NCI-H748 treated with DMSO at 0.1 percent for 48 hours (cell line): ENCODE data around the gene MYBPH.

Experiments used
- DNase-seq: peaks from one replicate; lab custom pipeline; 2025; lab: John Stamatoyannopoulos, UW

The MYBPH gene, protein sequence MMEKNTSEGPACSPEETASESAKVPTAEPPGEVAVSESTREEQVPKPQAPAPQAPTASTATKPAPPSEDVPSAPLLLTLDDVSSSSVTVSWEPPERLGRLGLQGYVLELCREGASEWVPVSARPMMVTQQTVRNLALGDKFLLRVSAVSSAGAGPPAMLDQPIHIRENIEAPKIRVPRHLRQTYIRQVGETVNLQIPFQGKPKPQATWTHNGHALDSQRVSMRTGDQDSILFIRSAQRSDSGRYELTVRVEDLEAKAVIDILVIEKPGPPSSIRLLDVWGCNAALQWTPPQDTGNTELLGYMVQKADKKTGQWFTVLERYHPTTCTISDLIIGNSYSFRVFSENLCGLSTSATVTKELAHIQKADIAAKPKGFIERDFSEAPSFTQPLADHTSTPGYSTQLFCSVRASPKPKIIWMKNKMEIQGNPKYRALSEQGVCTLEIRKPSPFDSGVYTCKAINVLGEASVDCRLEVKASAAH

DNA sequence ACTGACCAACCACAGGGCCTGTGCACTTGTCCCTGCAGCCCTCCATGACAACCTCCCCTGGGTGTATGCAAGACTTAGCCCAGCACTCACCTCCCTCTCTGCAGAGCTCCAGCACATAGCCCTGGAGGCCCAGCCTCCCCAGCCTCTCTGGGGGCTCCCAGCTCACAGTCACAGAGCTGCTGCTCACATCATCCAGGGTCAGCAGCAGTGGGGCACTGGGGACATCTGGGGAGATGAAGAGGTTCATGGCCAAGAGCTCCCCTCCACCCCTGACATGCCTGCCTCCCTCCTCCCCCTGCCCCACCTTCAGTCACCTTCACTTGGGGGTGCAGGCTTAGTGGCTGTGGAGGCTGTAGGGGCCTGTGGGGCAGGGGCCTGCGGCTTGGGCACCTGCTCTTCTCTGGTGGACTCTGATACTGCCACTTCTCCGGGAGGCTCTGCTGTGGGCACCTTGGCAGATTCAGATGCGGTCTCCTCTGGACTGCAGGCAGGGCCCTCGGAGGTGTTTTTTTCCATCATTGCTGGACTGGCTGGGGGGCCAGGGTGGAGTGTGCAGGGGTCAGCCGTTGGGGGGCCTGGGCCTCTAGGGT is at the start of gene MYBPH:
Gene MYBPH (minus strand): TSS at position 590 of the 590 bp plus-strand sequence. CDS start 71 bp downstream, at position 519.
- DNase-seq = no peak

DNA sequence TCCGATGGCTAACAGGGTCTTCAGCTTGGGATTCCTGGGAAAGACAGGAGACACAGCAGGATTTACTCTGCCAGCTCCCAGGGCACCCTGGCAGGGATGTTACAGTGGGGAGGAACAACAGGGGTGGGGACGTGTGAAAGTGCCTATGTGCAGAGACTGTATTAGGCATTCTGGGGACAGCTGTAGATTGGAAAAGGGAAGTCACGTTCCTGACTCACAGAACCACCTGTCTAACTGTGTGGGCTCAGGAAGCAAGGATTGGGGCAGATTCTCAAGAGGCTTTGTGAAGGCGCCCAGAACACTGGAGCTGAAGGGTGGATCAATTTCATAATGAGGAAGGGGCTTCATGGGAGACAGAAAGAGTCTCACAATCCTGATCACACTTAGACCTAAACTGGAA is 49.4 kb upstream of the MYBPH start:
- no peak for DNase-seq

DNA sequence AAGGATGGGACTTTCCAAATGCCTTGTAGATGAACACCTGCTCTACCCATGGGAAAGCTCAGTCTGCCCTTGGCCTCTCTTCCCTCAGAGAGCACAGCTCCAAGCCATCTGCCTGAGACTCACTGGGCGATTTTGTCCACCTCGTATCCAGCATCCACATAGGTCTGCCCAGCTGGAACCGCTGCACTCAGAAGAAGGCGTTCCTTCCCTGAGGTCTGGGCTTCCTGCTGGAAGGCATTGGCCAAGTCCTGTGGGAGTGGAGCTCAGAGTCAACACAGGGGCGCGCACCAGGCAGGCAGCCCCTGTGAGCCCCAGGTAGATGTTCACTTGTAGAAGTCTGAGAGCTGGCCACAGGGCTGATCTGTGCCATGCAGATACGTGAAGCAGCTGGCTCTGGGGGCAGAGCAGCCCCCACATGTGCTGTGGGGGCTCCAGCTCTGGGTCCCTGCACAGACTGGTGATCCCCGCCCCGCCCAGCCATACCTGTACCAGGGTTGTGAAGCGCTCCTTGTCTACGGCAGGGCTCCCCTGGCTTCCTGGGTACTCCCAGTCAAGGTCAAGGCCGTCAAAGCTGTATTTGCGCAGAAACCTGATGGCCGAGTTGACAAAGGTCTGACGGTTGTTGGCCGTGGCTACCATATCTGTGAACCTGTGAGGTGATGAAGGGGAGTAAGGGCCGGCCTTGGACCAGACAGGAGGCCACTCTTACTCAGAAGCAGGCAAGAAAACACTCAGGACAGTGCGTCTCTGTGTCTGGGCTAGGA is 47.6 kb upstream of the MYBPH start:
- no peak for DNase-seq

DNA sequence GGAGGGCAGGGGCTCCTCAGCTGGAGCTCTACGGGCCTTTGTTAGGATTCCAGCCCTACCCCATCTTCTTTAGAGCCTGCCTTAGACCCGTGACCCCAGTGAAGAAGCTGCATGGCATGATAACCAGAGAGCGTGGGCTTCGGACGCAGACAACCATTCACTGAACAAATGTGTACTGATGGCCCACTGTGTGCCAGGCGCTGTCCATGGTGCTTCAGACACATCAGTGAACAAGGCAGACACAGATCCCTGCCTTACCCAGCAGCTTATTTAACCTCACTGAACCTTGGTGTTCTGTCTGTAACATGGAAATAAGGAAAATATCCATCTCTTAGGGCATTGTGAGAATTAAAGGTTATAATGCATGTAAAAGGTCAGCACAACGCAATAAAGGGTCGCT is 44.3 kb upstream of the MYBPH start:
- DNase-seq = no peak

DNA sequence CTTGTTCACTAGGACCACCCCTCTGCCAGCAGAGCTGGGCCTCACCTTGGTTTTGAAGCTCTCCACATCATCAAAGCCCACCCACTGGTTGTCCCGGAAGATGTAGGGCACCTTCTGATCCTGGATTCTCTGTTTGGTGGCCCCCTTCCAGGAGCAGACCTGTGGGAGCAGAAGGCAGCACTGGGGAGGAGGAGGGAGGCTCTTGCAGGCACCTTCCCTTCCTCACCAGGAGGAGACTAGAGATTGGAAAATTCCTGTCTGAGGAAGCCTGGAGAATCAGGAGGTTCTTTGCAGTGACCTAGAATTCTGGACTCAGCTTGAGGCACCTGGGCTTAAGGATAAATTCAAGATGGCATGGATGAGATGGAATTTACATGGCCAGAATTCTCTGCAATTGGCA is 43.5 kb upstream of the MYBPH start:
- DNase-seq = no peak

DNA sequence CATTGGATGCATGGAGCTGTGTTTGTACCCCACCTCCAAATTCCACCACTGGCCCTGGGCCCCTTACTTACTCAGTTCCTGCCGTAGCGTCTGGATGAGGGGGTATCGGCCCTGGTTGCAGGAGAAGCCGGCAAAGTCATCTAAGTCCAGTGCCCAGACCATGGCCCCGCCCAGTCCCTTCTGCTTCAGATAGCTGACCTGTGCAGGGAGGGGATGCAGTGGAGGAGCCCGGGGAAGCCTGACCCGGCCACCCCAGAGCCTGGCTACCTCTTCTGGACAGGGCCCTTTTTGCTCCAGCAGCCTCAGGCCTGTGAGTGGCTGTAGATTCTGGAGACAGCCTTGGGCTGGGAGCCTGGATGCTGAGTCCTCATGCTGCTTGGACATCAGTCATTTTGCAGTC is 42.0 kb upstream of the MYBPH start:
- DNase-seq = no peak

DNA sequence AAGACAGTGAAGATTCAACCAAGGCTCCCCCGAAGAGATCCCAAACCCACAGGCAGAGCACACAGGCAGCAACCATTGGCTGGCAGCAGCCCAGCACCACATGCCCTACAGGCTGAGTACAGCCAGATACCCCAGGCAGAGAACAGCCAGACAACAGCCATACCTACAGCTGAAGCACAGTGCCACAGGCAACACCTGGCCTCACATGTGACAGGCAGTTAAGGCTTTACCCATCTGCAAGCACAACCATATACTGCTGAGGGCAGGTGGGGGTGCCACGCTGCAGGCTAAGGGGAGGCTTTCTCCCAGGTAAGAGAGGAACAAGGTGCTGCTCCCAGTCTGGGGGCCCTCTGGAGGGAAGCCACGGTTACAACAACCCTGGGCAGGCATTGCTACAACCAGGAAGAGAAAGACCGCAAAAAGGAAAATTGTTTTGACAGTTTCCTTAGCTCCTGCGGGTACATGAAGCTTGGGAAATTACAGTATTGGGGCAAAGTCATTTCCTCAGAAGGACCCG is 41.6 kb upstream of the MYBPH start:
- DNase-seq = no peak

DNA sequence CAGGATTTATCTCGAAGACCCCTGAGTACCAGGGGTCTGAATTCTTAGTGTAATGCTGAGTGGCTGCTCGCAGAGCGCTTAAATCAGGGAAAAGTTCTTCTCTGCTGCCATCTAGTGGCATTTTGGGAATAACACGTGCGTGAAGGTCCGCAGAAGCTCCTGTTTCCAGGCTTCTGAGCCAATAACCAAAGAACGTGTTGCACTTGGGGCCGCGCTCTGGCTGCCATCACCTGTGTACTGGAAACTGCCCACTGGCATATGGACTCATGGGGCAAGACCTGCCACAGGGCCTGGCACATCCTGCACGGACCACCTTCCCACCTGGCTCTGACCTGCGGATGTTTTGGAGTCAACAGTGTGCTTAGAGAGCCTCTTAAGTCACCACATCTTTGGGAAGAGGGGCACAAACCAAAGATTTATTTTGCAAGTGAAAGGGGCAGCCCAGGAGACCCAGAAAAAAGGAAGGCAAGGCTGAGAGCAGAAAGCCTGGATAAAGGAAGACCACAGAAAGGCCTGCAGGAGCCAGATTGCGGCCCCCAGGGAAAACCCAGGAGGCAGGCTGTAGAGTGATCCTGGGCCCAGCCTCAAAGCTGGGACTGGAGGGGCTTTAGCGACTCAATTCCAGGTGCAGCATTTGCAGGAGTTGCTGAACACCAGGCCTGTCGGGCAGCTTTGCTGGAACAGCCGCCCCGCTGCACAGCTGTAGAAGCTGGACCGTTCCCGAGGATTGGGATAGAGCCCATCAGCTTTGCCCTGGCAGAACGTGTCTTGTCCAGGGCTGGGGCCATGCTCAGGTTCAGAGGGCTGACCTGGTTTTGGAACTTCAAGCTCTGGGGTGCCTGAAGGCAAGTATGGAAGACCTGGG is 40.9 kb upstream of the MYBPH start:
- DNase-seq = peak; percentile 35

DNA sequence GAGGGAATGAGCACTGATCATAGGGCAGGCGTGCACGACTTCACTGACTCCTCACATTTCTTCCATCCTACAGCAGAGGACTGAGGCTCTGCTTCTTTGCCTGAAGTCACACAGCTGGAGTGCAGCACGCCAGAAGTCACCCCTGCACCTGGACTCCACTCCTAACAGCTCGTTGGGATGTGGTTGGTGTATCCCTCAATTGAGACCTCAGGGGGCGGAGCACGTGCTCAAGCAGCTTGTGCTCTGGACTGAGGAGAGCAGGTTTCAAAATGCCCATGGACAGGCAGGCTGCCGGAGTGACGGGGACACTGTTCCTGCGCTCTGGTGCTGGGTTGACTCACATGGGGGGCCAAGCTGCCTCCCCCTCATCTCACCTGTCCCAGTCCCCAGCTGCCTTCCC is 39.9 kb upstream of the MYBPH start:
- no peak for DNase-seq

DNA sequence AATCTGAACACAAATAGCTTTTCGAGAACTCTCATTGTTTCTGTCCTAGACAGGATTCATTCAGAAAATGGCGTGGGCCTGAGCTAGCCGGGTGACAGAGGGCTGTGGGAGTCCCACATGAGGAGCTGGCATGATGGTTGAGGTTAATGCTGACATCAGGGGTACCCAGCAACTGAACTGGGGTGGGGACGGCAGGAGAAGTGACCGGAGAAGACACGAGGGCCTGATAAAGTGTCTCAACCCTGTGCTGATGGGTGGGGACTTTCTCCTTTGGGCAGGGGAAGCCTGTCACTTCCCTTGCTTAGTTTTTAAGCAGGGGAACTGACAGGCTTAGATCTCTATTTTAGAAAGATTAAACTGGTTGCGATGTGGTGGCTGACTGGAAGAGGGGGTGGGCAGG is 39.2 kb upstream of the MYBPH start:
- no peak for DNase-seq

DNA sequence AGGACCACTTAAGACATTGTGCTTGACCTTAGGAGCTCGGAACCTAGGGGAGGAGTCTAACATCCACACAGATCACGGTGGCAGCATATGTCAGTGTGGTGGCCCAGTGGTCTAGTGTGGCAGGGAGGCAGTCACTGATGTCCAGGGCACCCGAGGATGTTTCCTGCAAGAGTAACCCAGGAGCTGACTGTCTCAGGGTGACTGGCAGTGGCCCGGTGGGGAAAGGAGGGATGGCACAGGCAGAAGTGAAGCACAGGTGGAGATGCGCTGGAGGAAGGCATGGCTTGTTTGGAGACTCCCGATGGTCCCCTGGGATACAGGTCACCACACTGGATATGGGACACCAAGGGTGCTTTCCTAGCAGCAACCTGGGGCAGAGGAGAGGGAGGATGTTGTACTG is 37.5 kb upstream of the MYBPH start:
- DNase-seq = no peak

DNA sequence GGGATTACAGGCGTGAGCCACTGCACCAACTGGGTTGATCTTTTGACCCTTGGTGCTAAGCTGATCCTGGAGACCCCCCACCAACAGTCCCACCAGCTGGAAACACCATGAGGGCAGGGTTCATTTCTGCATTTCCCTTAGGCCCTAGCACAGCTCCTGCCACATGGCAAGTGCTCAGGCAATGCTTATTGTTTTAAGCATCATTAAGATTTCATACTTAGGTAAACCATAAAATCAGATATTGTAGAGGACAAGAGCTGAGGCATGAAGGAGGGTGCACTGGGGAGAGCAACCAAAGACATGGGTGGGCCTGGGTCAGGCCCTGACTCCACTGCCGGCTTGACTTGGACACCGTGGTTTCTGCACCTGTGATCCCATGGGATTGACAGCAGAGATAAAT is 36.2 kb upstream of the MYBPH start:
- DNase-seq = no peak

DNA sequence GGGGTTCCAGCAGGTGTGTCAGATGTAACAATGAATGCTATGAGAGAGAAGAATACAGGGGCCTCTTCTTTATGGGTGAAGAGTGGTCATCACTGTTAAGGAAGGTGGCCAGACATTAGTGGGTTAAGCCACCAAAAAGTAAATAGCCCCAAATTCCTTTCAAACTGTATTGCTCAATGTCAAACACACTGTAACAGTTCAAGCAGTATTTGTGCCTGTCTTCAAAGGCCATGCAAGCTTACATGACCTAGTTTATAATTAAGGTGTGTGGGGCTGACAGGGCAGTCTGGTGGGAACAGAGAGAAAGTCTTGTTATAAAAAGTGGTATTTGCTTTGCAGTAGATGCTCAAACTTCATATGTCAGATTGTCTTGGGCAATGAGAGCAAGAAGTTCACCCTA is 35.4 kb upstream of the MYBPH start:
- no peak for DNase-seq

DNA sequence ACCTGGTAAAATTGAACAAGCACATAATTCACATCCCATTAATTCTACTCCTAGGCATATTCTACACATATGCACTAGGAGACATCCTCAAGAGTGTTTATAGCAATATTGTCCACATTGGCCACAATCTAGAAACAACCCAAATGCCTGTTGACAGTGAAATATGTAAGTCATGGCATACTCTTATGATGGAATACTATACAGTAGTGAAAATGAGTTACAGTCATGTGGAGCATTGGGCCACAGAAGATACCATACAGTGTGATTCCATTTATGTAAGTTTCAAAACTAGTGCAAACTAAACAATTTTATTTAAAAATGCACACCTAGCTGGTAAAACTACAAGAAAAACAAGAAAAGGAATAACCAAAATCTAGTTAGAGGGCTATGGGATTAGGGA is 34.7 kb upstream of the MYBPH start:
- DNase-seq = no peak

DNA sequence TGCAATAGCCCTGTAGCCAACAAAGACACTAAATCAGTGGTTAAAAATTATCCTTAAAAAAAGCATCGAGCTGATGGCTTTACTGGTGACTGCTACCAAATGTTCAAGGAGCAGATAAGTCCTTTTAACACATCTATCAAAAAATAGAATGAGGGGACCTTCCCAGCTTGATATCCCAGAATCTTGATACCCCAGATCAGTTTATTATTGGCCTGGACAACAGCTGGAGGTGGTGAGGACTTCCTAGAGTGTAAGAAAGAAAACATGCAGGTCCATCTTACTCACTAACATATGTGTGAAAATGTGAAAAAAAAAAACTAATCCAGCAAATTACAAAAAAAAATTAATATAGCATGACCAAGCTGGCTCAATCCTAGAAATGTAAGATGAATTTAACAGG is 32.6 kb upstream of the MYBPH start:
- no peak for DNase-seq

DNA sequence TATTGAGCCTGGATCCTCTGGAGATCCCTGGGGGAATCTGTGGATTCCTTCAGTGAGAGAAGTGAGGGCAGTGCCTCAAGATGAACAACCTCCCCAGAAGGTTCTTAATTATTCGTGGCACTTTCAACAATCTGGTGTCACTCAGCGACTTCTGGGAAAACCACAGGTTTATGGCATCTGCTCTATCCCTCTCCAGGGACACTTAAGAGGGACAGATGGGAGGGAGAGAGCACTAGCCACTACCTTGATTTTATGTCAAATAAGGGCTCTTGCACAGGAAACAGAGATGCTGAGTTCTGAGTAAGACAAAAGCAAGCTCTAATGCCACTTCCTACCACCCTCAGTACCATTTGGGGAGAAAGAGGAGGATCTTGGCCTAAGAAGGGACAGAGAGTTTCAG is 32.1 kb upstream of the MYBPH start:
- DNase-seq = no peak

DNA sequence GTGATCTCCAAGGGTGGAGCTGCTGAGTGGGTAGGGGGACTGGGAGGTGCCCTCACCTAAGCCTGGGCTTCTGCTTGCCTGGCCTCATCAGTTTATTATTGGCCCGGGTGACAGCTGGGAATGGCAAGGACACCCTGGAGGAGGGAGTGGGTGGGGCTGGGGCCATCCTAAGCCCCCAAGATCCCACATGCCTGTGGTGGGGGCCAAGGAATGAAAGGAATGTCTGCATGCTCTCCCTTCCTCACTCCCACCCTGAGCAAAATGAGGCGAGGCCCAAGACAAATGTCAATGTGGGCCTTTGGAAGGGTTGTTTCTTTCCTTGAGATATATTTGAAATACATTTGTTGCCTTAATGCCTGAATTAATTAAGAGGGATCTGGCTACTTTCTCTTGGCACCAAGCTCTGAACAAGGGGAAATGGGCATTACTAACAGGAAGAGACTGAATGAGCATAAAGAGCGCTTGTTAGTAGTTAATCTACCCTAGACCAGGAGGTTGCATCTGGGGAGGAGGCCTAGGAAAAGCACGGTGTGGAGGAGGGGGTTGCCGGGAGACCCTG is 30.6 kb upstream of the MYBPH start:
- DNase-seq = no peak

DNA sequence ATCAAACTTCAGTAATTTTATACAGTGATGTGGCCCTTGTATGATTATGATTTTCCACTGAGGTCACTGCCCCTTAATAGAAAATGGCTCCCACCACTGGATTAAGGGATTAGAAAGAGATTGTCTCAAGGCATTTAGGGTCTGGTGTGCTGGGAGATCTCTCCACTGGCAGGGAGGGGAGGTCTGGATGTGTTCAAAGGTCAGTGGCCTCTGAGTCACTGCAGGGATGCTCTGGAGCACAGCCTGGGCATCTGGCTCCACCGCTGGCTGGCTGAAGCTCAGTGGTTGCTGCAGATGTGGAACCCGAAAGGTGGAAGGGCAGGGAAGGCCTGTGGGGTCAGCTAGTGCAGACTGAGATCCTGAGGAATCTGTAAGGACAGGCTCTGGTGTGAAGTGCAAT is 29.1 kb upstream of the MYBPH start:
- DNase-seq = no peak

DNA sequence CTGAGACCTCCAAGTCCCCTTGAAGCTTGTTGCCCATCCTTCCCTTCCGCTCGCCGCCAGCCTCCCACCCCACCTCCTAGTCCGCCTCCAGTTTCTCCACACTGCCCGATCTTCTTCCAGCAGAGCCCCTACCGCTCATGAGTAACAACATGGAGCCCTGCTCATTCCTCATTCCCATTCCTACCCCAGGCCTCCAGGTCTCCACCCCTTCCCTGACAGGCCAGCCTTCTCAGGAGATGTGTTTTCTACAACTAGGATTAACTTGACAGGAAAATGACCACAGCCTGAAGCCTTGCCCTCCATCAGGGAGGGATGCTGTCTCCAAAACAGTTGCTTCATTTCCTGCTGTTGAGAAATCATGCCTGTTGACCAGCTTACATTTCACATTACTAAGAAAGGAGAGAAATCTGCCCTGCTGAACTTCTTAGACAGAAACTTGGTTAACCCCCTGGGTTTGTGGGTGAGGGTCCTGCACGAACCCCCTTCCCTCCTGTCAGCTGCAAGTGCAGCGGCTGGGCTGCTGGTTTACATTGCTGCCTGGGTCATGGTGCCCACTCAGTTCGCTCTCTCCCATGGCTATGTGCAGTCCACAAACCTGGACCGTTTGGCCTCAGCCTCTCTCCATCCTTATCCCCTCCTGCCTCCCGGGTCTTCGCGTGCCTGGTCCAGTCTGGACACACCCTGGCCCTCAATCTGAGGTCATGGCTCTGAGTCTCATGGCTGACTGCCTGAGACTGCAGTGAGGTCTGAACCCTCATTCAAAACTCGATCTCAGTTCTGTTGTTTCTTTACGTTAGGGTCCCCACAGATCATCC is 27.0 kb upstream of the MYBPH start:
- no peak for DNase-seq

DNA sequence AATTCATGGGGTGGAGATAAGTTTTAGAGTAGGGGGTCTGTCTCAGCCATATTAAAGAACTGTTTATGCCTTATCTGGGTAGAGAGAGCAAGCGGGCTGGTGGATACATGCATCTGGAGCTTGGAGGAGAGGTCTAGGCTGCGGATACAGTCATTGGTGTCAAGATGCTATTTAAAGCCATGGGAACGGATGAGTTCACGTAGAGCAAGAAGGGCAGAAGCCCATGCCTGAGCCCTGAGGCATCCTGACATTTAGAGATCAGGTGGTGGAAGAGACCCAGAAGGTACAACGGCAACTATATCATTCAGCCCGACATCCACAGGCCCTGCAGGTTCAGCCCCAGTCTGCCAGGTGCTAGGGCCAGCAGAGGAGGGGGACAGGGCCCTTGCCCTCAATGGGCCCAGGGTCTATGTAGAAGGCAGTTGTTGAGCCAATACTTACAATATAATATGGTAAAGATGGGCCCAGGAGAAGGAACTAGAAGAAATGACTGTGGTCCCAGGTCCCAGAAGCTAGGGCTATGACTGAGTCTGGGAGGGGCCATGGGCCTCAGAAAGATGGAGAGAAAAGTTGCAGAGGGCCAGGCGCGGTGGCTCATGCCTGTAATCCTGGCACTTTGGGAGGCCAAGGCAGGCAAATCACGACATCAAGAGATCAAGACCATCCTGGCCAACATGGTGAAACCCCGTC is 26.0 kb upstream of the MYBPH start:
- DNase-seq = no peak
